ENCODE results near the gene AACS.
"Not testable (repeated sequence)": the region's sequence is repeated elsewhere in the genome, so short reads cannot be mapped to it uniquely, and the experiment has no call there.

The AACS gene, protein sequence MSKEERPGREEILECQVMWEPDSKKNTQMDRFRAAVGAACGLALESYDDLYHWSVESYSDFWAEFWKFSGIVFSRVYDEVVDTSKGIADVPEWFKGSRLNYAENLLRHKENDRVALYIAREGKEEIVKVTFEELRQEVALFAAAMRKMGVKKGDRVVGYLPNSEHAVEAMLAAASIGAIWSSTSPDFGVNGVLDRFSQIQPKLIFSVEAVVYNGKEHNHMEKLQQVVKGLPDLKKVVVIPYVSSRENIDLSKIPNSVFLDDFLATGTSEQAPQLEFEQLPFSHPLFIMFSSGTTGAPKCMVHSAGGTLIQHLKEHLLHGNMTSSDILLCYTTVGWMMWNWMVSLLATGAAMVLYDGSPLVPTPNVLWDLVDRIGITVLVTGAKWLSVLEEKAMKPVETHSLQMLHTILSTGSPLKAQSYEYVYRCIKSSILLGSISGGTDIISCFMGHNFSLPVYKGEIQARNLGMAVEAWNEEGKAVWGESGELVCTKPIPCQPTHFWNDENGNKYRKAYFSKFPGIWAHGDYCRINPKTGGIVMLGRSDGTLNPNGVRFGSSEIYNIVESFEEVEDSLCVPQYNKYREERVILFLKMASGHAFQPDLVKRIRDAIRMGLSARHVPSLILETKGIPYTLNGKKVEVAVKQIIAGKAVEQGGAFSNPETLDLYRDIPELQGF

GRCh38 chr12:125065021-125065918, at the start of gene AACS:
AACS (plus strand) TSS chr12:125065435; CDS start chr12:125065585, 150 bp downstream.
- DNase-seq = peak; percentile 78

- no peak for DNase-seq
These were observed 49.4 kb upstream of the AACS start for GRCh38 chr12:125015680-125016310.

- no peak for DNase-seq
These were observed 47.4 kb upstream of the AACS start for GRCh38 chr12:125017801-125018200.

DNA sequence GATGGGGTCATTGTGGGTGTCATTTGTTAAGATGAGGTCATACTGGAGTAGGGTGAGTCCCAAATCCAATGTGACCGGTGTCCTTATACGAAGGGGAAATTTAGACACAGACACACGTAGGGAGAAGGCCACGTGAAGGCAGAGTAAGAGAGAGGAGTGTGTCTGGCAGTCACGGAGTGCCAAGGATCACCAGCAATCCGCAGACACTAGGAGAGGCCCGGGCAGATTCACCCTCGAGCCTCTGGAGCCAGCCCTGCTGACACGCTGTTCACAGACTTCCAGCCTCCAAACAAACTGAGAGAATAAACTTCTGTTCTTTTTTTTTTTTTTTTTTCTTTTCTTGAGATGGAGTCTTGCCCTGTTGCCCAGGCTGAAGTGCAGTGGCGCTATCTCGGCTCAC, 46.9 kb upstream of the AACS start:
- no peak for DNase-seq

DNA sequence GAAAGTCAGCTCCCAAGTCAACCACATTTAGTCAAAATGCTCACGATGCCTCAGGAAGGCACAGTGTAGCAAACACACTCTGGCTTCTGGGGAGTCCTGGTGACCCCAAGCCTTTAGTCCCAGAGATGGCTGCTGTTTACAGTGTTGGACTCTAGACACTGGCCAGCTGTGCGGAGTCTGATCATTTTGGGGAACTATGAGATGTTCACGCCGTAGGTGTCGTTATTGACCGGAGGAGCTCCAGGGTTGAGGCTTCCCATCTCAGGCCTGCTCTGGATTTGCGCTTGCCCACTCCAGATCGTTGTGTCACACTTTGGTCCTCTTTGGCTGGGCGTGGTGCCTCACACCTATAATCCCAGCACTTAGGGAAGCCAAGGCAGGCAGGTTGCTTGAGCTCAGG, 44.1 kb upstream of the AACS start:
- no peak for DNase-seq

- no peak for DNase-seq
These were observed 43.5 kb upstream of the AACS start for GRCh38 chr12:125021771-125022170.

DNA sequence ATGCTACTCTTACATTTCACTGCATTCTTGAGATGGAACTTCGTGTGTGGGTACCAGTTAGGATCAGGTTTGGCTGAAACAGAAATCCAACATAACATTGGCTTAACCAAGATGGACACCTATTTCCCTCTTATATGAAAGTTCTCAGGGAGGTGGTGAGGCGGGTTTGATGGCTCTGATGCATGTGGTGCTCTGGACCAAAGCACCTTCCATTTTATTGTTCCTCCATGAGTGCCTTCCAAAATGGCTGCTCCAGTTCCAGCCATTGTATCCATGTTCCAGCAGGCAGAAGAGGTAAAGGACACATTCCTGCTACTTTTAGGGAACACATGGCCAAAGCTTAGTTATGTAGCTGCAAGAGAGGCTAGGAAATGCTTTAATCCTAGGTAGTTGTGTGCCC, 42.2 kb upstream of the AACS start:
- no peak for DNase-seq

DNA sequence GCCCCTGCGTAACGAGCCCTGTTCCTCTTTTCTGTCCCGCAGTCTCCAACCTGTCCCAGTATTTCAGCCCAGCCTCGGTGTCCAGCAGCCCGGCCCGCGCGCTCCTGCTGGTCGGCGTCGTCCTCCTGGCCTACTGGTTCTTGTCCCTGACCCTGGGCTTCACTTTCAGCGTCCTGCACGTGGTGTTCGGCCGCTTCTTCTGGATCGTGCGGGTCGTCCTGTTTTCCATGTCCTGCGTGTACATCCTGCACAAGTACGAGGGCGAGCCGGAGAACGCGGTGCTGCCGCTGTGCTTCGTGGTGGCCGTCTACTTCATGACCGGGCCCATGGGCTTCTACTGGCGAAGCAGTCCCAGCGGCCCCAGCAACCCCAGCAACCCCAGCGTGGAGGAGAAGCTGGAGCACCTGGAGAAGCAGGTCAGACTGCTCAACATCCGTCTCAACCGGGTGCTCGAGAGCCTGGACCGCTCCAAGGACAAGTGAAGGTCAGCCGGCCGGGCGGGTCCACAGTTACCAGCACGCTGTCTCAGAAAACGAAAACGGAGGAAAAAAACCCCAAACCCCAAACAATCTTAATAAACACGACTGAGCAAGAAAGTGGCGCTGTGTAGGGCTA, 40.2 kb upstream of the AACS start:
- DNase-seq = no peak

DNA sequence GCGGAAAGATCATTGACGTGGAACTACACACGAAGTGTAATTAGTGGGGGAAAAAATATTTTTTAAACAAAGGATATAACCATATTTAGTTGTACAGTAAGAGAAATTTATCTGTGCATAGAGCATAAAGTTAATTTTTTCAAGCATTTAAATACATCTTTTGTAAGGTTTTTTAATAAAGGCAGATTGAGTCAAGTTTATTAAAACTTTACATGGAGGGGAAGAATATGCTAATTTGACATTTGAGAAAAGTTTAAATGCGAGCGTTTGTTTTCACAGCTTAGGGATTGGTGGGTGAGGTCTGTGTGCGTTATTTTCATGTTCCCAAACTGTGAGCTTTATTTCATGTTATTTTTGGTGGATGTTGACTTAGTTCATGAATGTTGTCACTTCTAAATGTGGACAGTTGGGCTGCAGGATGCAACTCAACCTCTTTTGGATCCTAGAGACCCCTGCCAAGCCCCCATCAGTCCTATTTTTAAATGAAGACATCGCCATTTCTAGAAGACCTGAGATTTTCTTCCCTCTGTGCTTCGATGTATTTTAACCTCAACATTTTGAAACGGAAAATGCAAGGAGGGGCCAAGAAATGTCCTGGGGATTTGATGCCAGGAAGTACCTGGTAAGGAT, 39.5 kb upstream of the AACS start:
- no peak for DNase-seq

DNA sequence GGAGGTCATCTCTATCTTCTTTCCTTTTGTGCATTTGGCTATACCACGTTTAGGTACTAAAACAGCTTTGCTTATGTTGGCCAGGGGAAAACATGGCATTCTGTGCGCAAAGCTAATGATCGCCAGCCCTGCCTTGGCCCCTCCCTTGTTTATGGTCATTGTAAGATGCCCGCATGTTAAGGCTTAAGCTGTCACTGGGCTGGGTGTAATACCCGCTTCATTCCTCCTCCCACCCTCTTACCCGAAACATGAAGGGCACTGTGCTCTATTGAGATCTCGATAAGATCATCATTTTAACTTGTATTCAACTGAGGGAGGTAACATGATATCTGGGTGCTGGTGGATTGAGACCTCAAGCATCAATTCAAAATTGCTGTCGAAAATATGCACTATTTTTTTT, 37.1 kb upstream of the AACS start:
- DNase-seq = no peak

DNA sequence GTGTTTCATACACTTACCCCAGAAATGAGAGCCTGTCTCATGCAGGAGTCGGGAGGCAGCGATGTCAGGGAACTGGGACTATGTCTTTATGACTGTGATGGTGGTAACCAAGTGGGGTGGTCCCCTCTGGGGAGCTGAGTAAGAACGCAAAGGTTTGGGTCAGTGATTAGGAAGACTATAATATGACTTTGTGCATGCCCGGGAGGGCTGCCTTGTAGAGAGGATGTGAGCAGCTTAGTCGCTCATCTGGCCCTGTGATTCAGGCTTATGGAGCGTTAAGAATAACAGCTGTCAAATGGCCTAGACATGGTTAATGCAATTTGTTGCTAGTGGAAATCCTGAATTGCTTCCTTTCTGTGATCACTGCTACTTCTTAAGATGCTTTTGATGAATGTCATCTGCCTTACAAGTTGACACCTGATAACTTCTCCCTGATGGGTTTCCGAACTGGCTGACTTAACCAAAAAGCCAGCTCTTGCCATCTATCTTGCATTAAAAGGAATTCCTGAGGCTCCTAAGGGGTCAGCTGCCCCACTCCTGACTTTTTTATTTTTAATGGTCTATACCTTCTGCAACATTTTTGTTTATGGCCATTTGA, 35.4 kb upstream of the AACS start:
- no peak for DNase-seq

- DNase-seq = not testable (repeated sequence)
These were observed 33.8 kb upstream of the AACS start for GRCh38 chr12:125031471-125031870.

- no peak for DNase-seq
These were observed 32.6 kb upstream of the AACS start for GRCh38 chr12:125032466-125033152.

DNA sequence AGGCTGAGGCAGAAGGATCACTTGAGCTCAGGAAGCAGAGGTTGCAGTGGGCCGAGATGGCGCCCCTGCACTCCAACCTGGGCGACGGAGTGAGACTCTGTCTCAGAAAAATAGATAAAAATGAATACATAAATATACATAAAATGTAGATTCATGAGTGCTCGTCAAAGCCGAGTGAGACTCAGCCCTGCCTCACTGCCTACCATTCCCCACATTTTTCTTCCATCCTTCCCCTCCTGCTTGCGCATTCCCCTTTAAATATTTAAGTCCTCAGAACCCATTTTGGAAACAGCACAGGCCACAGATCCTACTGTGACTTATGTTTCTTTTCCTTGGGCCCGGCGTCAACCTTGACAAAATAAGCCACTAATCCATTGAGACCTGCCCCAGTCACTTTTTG, 31.9 kb upstream of the AACS start:
- no peak for DNase-seq

DNA sequence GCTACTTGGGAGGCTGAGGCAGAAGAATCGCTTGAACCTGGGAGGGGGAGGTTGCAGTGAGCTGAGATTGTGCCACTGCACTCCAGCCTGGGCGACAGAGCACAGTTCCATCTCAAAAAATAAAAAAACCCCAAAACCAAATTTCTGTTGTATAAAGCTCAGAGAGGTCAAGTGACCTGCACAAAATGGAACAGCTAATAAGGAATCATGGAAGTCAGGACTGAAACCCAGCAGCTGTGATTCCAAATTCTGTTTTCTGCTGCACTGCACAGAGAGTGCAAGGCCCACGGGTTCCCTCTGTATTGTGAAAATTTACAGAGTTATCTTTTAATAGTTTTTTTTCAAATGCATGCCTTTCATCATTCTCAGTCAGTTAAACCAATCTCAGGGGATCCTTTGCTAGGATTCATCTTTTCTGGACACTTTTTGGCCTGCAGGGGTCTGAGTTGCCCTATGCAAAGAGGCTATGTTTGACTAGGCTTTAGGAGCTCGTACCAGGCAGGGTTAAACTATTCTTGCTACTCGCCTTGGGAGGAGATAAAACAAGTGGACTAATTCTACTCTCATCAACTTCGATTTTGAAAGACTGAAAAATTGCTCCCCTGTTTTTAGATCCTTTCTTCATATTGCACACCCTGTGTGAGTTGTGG, 26.1 kb upstream of the AACS start:
- no peak for DNase-seq

DNA sequence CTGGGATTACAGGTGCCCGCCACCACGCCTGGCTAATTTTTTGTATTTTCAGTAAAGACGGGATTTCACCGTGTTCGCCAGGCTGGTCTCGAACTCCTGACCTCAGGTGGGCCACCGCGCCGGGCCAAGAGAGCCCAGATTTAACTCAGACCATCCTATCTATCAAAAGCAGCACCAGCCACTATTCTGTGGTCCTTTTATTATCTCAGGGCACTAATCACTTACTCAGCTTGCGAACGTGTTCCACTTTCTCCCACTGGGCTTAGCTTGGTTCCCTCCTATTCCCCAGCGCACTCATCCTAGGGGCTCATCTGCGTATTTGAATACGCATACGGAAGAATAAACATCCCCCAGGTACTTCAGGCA, 16.2 kb upstream of the AACS start:
- DNase-seq = no peak

DNA sequence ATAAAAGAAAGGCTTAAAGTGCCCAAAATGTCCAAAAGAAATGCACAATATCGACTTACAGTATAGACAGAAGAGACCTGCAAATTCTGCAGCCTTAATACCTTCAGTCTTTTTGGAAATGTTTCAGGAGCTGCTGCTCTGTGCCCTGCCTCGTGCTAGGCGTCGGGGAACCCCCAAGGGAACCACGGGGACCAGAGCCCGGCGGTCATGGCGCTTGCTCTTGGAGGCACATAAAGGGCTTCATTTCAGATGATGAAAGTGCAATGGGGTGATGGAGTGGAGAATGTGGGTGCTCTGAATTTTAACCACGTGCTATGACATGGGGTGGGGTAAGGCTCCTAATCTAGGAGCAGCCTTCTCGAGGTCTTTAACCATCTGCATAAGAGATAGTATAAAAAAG, 14.8 kb upstream of the AACS start:
- DNase-seq = no peak

DNA sequence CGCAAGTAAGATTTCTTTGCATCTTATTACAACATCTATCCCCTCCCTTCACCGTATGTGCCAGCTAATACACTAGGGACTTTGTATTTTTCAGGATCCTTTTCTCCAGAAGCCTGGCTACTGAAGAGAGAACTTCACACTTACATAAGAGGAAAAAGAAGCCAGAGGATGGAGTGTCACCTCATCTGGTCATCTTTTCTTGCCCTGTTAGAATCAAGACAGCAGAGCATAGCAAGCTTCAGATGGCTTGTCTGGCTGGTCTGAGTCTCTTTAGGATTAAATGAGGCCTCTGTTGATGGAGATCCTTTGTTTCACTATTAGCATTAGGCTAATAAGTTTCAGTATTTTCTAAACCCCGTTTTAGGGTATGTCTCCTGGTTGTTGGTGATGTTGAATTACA, 14.4 kb upstream of the AACS start:
- no peak for DNase-seq

- DNase-seq = no peak
These were observed 11.4 kb upstream of the AACS start for GRCh38 chr12:125053821-125054220.

- no peak for DNase-seq
These were observed 9.6 kb upstream of the AACS start for GRCh38 chr12:125055591-125055990.

DNA sequence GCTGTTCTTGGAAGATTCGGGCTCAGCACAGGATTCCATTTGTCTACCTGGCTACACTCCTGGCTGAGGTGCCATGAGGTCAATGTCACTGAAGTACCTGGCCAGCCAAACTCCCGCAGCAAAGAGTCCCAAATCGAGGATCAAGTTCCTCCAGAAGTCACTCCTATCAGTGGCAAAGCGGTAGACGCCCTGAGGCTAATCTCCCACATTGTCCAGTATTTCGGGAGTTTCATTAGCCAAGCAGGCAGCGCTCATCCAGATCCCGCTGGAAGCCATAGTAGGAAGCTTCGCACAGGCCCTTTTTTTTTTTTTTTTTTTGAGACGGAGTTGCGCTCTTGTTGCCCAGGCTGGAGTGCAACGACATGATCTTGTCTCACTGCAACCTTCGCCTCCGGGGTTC, 8.9 kb upstream of the AACS start:
- DNase-seq = no peak
